Islet of Langerhans (tissue), 1 donor: ENCODE results near the gene ZNF789.
"Not testable (repeated sequence)": the region's sequence is repeated elsewhere in the genome, so short reads cannot be mapped to it uniquely, and the experiment has no call there.

ENCODE experiments used
- FAIRE-seq: peaks from one replicate; lab custom pipeline; 2011; peaks lifted over from hg19 to GRCh38; lab: Jason Lieb, UNC

ZNF789 gene

DNA sequence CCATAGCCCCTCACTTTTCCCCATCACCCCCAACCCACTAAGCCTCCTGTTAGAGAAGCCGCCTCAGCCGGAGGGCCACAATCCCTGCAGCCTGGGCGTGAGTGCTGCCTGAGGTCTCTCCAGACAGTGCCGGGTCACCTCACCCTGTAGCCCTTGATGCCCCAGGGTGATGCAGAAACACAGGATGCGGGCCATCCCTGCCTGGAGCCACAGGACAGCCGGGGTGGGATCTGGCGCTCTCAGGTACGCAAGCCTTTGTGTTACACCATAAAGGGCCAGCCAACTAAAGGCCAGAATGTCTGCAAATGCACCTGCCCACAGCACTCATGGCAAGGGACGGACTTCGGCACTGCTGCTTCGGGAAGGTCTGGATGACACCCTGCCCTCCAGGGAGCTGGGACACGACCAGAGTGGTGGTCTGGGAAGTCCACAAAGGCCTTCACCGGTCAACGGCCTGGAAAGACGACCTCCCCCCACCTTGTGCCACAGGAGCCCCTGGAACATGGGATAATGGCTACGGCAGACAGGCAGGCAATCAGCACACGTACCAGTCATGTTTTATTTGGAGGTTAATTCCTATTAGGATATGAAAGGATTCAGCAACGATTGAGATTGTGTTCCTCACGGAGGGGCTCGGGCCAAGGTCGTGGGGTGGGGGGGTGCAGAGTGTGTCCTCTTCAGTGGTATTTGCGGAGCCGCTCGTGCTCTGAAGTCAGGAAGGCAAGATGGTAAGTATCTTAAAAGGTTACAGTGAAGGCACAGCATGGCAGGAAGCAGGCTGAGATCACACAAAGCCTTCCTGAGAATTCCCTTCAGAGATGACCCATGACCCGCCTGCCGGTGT lies 14.8 kb upstream of the ZNF789 start:
- no peak for FAIRE-seq

DNA sequence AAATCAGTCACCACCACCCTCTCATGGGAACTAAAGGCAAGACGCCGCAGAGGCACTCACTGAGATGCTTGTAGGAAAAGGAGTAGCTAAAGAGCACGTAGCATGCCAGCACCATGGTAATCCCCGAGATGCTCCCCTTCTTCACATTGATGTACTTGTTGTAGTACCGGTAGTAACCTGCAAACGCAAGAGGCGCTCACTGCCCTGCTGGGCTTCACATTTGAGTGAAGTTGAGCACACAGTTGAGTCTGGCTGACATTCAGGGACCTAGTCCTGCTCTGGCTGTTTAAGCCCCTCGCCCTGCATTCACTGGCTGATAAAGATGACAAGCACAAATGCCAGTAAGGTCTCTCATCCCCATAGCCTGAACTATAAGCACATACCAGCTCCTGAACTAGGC lies 13.6 kb upstream of the ZNF789 start:
- FAIRE-seq: no peak

- no peak for FAIRE-seq
Measured at GRCh38 chr7:99460651-99461050, 12.0 kb upstream of the ZNF789 start.

- FAIRE-seq: no peak
Measured at GRCh38 chr7:99461221-99461620, 11.5 kb upstream of the ZNF789 start.

DNA sequence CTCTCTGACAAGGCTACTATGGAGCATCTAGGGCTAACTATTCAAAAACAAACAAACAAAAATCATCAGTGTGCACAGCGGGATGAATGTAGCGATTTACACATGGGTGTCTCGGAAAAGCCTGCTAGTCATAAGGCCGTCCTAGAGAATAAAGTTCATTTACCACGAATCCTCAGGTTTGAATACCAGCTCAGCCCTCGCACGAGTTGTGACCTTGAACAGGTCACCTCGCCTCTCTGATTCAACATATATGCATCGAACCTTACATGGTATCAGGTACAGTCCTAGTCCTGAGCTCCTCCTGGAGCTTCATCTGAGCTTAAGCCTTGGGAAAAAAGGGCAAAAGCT lies 7.3 kb upstream of the ZNF789 start:
- no peak for FAIRE-seq

- no peak for FAIRE-seq
Measured at GRCh38 chr7:99468336-99468918, 4.3 kb upstream of the ZNF789 start.

GRCh38 chr7:99469381-99470065 lies 3.2 kb upstream of the ZNF789 start:
- FAIRE-seq: no peak

- no peak for FAIRE-seq
Measured at GRCh38 chr7:99473315-99473596, 566 bp downstream of the ZNF789 start.

DNA sequence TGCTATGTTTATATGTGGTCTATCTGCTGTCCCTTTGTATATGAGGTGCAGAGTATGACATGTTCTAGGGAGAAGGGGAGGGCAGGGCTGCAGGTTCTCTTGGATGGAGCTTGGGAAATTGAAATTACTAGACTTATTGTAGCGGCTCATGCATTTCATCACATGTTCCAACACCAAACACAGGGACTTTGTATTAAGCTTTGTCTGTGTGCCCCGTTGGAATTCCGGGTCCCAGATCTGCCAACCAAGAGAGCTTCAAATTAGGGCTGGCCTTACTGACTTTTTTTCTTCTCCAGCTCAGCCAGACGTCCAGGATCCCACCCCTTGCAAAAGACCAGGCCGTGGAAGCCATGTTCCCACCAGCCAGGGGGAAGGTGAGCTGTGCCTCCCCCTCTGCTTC lies 3.4 kb downstream of the ZNF789 start:
- no peak for FAIRE-seq

DNA sequence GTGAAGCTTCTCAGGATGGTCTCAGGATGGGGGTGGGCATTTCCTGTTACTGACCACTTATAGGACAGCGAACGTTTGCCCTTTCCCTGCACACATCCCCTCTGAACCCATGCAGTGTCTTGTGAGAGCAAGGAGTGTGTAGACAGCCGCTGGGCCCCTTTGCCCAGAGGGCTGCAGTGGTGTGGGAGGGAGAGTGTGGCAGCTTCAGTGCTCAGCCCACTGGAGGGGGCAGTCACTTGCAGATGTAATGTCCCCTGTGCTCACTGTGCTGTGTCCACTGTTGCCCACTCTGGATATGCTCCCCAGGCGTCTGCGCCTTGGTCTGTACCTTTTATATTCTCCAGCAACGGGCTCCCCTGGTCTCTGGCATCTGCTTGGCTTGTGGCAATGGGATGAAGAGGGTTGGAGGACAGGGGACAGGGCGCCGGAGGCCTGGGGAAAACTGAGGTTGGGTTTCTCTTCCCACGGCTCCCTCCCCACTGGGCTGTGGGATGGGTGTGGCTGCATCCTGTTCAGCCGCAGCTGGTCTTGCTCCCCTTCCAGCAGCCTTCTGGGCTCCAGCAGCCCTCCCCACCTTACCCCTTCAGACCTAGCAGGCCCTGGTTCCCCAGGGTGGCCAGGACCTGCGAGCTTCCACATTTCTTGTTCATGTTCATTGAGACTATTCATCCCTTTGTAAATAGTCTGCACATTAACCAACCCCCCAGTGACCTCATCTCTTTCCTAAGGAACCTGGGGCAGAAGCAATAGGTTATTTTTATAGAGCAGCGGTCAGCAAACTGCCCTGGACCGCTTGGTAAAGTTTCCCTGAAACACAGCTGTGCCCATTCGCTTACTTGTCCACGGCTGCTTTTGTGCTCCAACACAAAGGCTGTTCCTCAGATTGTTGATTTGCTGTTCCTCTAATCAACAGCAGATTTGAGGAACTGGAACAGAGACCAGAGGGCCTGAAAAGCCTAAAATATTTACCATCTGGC lies 6.1 kb downstream of the ZNF789 start:
- no peak for FAIRE-seq

GRCh38 chr7:99485094-99485493 lies 12.4 kb downstream of the ZNF789 start:
- FAIRE-seq: no peak

- no peak for FAIRE-seq
Measured at GRCh38 chr7:99489235-99489634, 16.5 kb downstream of the ZNF789 start.

DNA sequence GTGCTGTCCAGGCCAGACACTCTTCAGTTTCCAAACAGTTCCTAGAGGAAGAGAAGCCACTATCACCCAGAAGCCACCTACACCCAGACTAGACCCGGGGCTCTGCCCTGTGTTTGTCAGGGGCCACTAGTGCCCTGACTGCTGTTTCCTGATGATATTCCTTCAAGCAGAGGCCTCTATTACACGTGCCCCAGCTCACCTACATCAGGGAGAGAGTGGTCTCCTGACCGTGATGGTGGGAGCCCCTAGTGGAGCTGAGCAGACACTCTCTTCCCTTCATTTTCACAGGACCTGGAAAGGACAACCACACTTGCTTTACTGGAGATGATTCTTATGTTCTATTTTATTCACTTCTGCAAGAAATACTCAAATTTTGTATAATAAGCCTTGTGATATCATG lies 18.2 kb downstream of the ZNF789 start:
- no peak for FAIRE-seq

DNA sequence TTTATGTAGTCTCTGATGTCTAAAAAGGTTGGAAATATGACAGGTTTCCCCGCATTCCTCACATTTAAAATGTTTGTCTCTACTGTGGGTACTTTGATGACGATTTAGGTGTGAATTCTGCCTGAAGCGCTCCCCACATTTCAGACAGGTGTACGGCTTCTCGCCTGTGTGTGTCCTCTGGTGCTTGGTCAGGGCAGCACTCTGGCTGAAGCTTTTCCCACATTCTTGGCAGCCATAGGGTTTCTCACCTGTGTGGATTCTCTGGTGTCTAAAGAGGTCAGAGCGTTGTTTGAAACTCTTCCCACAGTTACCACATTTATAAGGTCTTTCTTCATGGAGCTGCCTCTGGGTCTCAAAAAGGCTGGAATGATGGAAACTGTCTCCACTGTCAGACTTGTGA lies 21.1 kb downstream of the ZNF789 start:
- FAIRE-seq: no peak

DNA sequence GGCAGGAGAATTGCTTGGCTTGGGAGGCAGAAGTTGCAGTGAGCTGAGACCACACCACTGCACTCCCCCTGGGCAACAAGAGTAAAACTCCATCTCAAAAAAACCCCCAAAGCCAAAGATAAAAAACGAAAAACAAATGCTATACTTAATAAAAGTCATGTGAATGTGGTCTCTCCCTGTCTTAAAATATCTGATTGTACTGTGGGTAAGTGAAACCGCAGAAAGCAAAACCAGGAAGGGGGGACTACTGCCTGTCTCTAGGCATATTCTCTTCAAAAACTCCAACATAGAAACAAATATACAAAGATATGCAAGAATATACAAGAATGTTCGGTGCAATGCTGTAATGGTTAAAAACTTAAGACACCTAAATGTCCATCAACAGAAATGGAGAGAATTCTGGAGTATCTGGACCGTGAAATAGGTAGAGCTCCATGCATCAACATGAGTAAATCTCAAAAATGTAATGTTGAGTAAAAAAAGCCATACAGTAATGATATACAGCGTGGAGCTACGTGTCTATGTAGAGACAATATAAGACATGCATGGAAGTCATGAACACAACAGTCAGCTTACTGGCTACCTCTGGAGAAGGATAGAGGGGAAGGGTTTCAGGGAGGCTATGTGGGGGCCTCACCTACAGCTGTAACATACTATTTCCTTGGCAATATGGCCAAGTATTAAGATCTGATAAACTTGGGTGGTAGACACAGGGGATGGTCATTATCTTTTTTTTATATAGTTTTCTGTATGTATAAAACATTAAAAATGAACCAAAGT lies 25.3 kb downstream of the ZNF789 start:
- FAIRE-seq: no peak

DNA sequence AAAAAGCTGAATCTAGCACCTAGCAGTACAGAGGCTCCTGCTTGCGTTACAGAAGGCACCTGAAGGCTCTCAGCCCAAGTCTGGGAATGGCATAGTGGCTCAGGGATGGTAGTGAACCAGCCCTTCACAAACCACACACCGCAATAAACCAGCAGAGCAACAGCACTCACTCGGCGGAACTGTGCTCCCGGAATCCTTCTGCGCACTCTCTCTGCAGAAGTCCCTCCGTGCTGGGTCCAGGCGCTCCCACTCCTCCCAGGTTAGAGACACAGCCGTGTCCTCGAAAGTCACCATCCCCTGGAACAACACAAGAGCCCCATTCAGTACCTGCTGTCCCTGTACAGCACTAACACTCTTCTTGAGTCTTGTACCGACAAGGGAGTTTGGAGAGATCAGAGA lies 25.9 kb downstream of the ZNF789 start:
- FAIRE-seq: no peak

DNA sequence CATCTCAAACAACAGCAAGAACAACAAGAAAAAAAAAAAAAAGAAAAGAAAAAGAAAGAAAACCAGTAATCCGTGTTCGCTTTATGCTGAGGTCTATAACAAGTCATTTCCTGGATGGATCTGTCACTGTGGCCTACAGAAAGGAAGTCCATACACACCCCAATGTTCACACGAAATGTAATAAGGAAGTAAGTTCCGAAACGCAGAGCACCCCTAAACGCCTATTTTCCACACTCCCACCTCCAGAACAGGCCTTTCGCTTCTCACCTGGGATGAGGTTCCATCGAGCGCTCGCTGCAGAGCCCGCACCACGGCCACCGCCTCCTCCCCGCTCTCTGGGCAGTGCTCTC lies 26.7 kb downstream of the ZNF789 start:
- no peak for FAIRE-seq

GRCh38 chr7:99499721-99500636 lies 27.3 kb downstream of the ZNF789 start, which contains the start of gene ZNF394:
TSS of gene ZNF394 (minus strand) at chr7:99500281. CDS start at chr7:99500093, 188 bp downstream.
- peak; percentile 53 for FAIRE-seq

DNA sequence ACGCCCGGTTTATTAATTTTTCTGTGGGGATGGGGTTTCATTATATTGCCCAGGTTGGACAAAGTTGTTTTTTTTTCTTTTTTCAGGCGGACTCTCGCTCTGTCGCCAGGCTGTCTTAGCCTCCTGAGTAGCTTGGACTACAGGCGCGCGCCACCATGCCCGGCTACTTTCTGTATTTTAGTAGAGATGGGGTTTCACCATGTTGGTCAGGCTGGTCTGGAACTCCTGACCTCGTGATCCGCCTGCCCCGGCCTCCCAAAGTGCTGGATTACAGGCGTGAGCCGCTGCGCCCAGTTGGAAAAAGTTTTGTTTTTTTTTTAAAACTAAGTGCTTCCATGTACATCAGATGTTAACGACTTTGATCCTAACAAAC lies 27.9 kb downstream of the ZNF789 start:
- FAIRE-seq: no peak

DNA sequence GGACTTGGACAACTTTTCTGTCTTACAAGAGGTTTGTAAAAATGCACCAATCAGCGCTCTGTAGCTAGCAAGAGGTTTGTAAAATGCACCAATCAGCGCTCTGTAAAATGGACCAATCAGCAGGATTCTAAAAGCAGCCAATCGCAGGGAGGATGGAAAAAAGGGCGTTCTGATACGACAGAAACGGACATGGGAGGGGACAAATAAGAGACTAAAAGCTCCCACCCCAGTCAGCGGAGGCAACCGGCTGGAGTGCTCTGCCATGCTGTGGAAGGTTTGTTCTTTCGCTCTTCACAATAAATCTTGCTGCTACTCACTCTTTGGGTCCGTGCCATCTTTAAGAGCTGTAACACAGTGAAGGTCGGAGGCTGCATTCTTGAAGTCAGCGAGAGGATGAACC lies 28.5 kb downstream of the ZNF789 start:
- not testable (repeated sequence) for FAIRE-seq

- no peak for FAIRE-seq
Measured at GRCh38 chr7:99504281-99504602, 31.6 kb downstream of the ZNF789 start.
